ENCODE results near the gene EFCC1.
"Not testable (repeated sequence)": the region's sequence is repeated elsewhere in the genome, so short reads cannot be mapped to it uniquely, and the experiment has no call there.

GRCh38 chr3:129087904-129088303 lies 86.8 kb downstream of the EFCC1 start:
- TF ChIP-seq, protein P1, sequence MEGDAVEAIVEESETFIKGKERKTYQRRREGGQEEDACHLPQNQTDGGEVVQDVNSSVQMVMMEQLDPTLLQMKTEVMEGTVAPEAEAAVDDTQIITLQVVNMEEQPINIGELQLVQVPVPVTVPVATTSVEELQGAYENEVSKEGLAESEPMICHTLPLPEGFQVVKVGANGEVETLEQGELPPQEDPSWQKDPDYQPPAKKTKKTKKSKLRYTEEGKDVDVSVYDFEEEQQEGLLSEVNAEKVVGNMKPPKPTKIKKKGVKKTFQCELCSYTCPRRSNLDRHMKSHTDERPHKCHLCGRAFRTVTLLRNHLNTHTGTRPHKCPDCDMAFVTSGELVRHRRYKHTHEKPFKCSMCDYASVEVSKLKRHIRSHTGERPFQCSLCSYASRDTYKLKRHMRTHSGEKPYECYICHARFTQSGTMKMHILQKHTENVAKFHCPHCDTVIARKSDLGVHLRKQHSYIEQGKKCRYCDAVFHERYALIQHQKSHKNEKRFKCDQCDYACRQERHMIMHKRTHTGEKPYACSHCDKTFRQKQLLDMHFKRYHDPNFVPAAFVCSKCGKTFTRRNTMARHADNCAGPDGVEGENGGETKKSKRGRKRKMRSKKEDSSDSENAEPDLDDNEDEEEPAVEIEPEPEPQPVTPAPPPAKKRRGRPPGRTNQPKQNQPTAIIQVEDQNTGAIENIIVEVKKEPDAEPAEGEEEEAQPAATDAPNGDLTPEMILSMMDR (IDR thresholded peaks at IDR 0.05; ENCODE audit: insufficient read depth, low read length, poor library complexity, severe bottlenecking), result not testable (repeated sequence)
- not testable (repeated sequence) for TF ChIP-seq EZH2phosphoT487 (conservative IDR thresholded peaks at IDR 0.05; ENCODE audit: low read length)
